AG04450 (cell line): Measurements from ENCODE around the gene TSKS. TPM values are rescaled to one million over a fixed set of nuclear protein-coding genes. Genes with fewer than 3 reads are reported as not detected.
A peak's percentile ranks its signal among the peaks of the same experiment; 100 is the strongest.

Source experiments
- CTCF ChIA-PET: fragments of 300-600, 350-600 bp; formaldehyde crosslinking; extraction: SDS; loops from one replicate; lab custom pipeline; 2022; ENCODE audit warnings: antibody characterized with exemption, inconsistent platforms; lab: Charles Lee
- POLR2A ChIA-PET: fragments of 350-600 bp; formaldehyde crosslinking; extraction: SDS; loops from one replicate; lab custom pipeline; 2021; ENCODE audit warnings: antibody characterized with exemption, inconsistent platforms; lab: Yijun Ruan, JAX
- DNase-seq: peaks from one replicate; pipeline ENCODE4 v3.0.0-alpha.2; 2011; ENCODE audit warnings: low read depth, low spot score
- H3K27ac ChIP-seq: one replicate; pipeline ENCODE4 v1.5.1; 2012; ENCODE audit warnings: low read depth, low read length, control low read depth
- H3K27me3 ChIP-seq: one replicate; pipeline ENCODE4 v1.6.0; 2012; ENCODE audit warnings: low read length; ENCODE audit not compliant: control insufficient read depth, insufficient read depth
- H3K4me3 ChIP-seq: 2 replicates; pipeline ENCODE4 v1.5.1; 2011; ENCODE audit warnings: mild to moderate bottlenecking, low read depth, low read length, control low read depth
- H3K9me3 ChIP-seq: 2 replicates; pipeline ENCODE4 v1.5.1; 2012; ENCODE audit warnings: low read length; ENCODE audit not compliant: control insufficient read depth, insufficient read depth
- polyA plus RNA-seq: library from polyadenylated mRNA; depleted of rRNA; stranded (reverse); fragments of >200 nt; gene quantifications from 2 replicates; pipeline ENCODE4 v1.2.3, GENCODE V29; 2011
- TF ChIP-seq, protein P1 (sequence below): IDR thresholded peaks from 2 replicates; pipeline ENCODE4 v1.5.1; 2011; ENCODE audit warnings: low read depth, low read length, control low read depth, inconsistent platforms

The TSKS gene
- polyA plus RNA-seq, 1 experiment = not detected

DNA sequence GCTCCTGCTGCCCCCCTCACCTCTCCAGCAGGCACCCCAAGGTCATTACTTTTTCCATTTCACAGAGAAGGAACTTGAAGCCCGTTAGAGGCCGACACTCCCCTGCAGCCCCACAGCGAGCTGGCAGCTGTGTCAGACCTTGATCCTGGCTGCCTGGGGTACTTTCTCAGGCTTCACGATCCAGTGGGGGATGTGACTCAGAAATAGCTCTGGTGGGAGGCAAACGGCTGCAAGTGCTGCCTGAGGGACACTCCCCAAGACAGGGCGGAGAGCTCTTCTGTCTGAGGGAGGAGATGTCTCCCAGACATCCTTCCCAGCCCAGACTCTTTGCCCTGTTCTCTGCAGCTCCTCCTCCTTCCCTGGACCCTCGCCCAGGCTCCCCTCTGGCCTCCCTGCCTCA lies 4.8 kb downstream of the TSKS start:
- TF ChIP-seq, protein P1, sequence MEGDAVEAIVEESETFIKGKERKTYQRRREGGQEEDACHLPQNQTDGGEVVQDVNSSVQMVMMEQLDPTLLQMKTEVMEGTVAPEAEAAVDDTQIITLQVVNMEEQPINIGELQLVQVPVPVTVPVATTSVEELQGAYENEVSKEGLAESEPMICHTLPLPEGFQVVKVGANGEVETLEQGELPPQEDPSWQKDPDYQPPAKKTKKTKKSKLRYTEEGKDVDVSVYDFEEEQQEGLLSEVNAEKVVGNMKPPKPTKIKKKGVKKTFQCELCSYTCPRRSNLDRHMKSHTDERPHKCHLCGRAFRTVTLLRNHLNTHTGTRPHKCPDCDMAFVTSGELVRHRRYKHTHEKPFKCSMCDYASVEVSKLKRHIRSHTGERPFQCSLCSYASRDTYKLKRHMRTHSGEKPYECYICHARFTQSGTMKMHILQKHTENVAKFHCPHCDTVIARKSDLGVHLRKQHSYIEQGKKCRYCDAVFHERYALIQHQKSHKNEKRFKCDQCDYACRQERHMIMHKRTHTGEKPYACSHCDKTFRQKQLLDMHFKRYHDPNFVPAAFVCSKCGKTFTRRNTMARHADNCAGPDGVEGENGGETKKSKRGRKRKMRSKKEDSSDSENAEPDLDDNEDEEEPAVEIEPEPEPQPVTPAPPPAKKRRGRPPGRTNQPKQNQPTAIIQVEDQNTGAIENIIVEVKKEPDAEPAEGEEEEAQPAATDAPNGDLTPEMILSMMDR = no peak
- H3K27me3 ChIP-seq = no peaks in the 10 kb centered on the region
- ChIA-PET CTCF (no interaction called here), POLR2A (no interaction called here)
- H3K9me3 ChIP-seq = peaks cover 12% of the 10 kb centered on the region
- peak overlapping the region; percentile 11 for H3K27ac ChIP-seq
- peak; percentile 26 for DNase-seq
- no peak overlapping the region for H3K4me3 ChIP-seq

GRCh38 chr19:49755956-49756355 lies 7.2 kb downstream of the TSKS start:
- H3K9me3 ChIP-seq = peaks cover 15% of the 10 kb centered on the region
- POLR2A ChIA-PET = interaction anchor here (0.7 kb wide), 1 partner anchor 83 kb away, joined by 3 read pairs; no protein-coding TSS in a partner anchor
- no peak overlapping the region for H3K27ac ChIP-seq
- no peak overlapping the region for H3K4me3 ChIP-seq
- TF ChIP-seq, protein P1 = no peak
- CTCF ChIA-PET = interaction anchor here (0.6 to 0.7 kb wide), 2 partner anchors 38 to 57 kb away, joined by 3 read pairs; no protein-coding TSS in a partner anchor
- H3K27me3 ChIP-seq = no peaks in the 10 kb centered on the region
- no peak for DNase-seq

DNA sequence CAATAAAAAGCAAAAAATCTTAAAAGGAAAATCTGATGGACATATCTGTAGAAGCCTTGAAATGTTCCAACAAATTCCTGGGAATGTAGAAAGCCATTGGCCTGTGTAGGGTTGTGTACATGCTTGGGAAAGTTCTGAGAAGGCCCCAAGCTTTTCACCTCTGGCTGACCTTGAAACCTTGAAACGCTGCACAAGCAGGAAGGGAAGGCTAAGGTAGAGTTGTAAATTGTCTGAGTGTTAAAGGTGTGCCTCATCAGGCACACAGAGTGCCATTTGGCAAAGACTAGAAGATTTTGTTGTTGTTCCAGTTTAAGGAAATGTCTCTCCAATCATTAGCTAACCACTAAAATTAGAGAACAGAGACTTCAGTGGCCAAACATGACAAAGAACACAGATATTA lies 10.4 kb downstream of the TSKS start:
- Histone ChIP-seq H3K9me3 (peaks cover 15% of the 10 kb centered on the region), H3K4me3 (no peak overlapping the region), H3K27me3 (no peaks in the 10 kb centered on the region), H3K27ac (no peak overlapping the region)
- TF ChIP-seq, protein P1 = no peak
- CTCF ChIA-PET = interaction anchor here (1.2 kb wide), 1 partner anchor 35 kb away, joined by 9 read pairs; no protein-coding TSS in a partner anchor
- no peak for DNase-seq
- POLR2A ChIA-PET = no interaction called here

GRCh38 chr19:49749771-49750170 lies 13.3 kb downstream of the TSKS start:
- peaks cover 25% of the 10 kb centered on the region for H3K9me3 ChIP-seq
- no peak overlapping the region for H3K27ac ChIP-seq
- no peaks in the 10 kb centered on the region for H3K27me3 ChIP-seq
- TF ChIP-seq, protein P1 = no peak
- no peak for DNase-seq
- no peak overlapping the region for H3K4me3 ChIP-seq
- CTCF ChIA-PET = no interaction called here
- POLR2A ChIA-PET = no interaction called here

- POLR2A ChIA-PET = no interaction called here
- Histone ChIP-seq H3K27me3 (no peaks in the 10 kb centered on the region), H3K4me3 (no peak overlapping the region), H3K9me3 (peaks cover 30% of the 10 kb centered on the region), H3K27ac (no peak overlapping the region)
- no peak for DNase-seq
- TF ChIP-seq, protein P1 = no peak
- CTCF ChIA-PET = interaction anchor here (0.7 kb wide), 1 partner anchor 50 kb away, joined by 5 read pairs; no protein-coding TSS in a partner anchor
These were observed 13.9 kb downstream of the TSKS start for GRCh38 chr19:49749055-49749716.
